Natural killer cell (primary cell): Measurements from ENCODE around the gene SLC6A11. TPM values are rescaled to one million over a fixed set of nuclear protein-coding genes. Genes with fewer than 3 reads are reported as not detected.

Experiments used
- ATAC-seq, 3 donors: fragments of 150-1000 bp in 2 of 3; fragments of 200-7000 bp in 1 of 3; cut with Tn5 transposase; 1 replicate in 1 of 3; 2 replicates in 2 of 3; pipeline ENCODE4 v1.10.0; 2021; ENCODE audit warnings: mild to moderate bottlenecking in 2 of 3, moderate library complexity in 2 of 3
- DNase-seq, 2 donors: peaks; one replicate each; pipeline versions ENCODE4 v3.0.0 to v3.0.0-alpha.2; 2013 to 2021; ENCODE audit warnings: mixed read lengths in 1 of 2
- H3K27ac ChIP-seq: one replicate; pipeline ENCODE4 v1.5.1; 2013; ENCODE audit warnings: mild to moderate bottlenecking, low read length
- H3K27me3 ChIP-seq: one replicate; pipeline ENCODE4 v1.6.1; 2013; ENCODE audit warnings: low read length; ENCODE audit not compliant: control insufficient read depth, insufficient read depth
- H3K36me3 ChIP-seq: one replicate; pipeline ENCODE4 v1.6.1; 2013; ENCODE audit warnings: low read length; ENCODE audit not compliant: control insufficient read depth, insufficient read depth
- H3K4me1 ChIP-seq: one replicate; pipeline ENCODE4 v1.6.1; 2013; ENCODE audit warnings: low read length; ENCODE audit not compliant: control insufficient read depth, insufficient read depth
- H3K4me3 ChIP-seq: one replicate; pipeline ENCODE4 v1.5.1; 2013; ENCODE audit warnings: low read length
- H3K9me3 ChIP-seq: one replicate; pipeline ENCODE4 v1.6.1; 2013; ENCODE audit warnings: low read length; ENCODE audit not compliant: control insufficient read depth, insufficient read depth
- H3K27ac Mint-ChIP-seq, 2 donors: one replicate each; pipeline ENCODE4 v1.8.0; 2022; ENCODE audit warnings: mild to moderate bottlenecking in 2 of 2, mixed read lengths in 2 of 2, moderate library complexity in 1 of 2
- H3K27me3 Mint-ChIP-seq, 2 donors: one replicate each; pipeline ENCODE4 v1.8.0; 2022; ENCODE audit warnings: low read depth in 2 of 2, mixed read lengths in 2 of 2
- H3K36me3 Mint-ChIP-seq: one replicate; pipeline ENCODE4 v1.8.0; 2022; ENCODE audit warnings: mixed read lengths
- H3K4me1 Mint-ChIP-seq, 2 donors: one replicate each; pipeline ENCODE4 v1.8.0; 2022; ENCODE audit warnings: mixed read lengths in 2 of 2
- H3K4me3 Mint-ChIP-seq: one replicate; pipeline ENCODE4 v1.8.0; 2022; ENCODE audit warnings: mild to moderate bottlenecking, moderate library complexity, mixed read lengths
- H3K9me3 Mint-ChIP-seq, 2 donors: one replicate each; pipeline ENCODE4 v1.8.0; 2022; ENCODE audit warnings: mixed read lengths in 2 of 2
- CTCF ChIP-seq: fragments of 200-600 bp; IDR thresholded peaks from one replicate; pipeline ENCODE4 v1.8.0; 2022; ENCODE audit warnings: antibody characterized with exemption
- WGBS: methylation state at CpG from one replicate; pipeline ENCODE4 v1.1.7; 2013; ENCODE audit warnings: missing lambda C conversion rate; ENCODE audit not compliant: insufficient coverage; 5-methylcytosine and 5-hydroxymethylcytosine counted together
- intact Hi-C: fragments of 100-400 bp; cut with micrococcal nuclease; formaldehyde crosslinking; loops from one replicate; pipeline ENCODE4 v1.14.2; 2022
- total RNA-seq, 4 donors: library from RNA; stranded (reverse); fragments of 120-200 nt in 1 of 4; gene quantifications; one replicate each; pipeline versions ENCODE4 v1.2.3 to v1.2.4, GENCODE V29; 2013 to 2022

SLC6A11 gene
- total RNA-seq, 3 donors from 2014 or later (not counting 1 experiment from before 2014, with no cell fraction given): not detected

GRCh38 chr3:10976770-10977169 is 160.7 kb downstream of the SLC6A11 start:
- H3K9me3 Mint-ChIP-seq: no peaks in the 10 kb centered on the region
- H3K27ac ChIP-seq: no peak overlapping the region
- H3K4me3 Mint-ChIP-seq: no peak overlapping the region
- no peak overlapping the region for H3K4me3 ChIP-seq
- intact Hi-C loops: no loop called here
- no peaks in the 10 kb centered on the region for H3K36me3 ChIP-seq
- WGBS: 60% methylated on average over 1 of the region's 1 CpG
- H3K4me1 Mint-ChIP-seq: no peaks in the 10 kb centered on the region
- peaks cover 24 to 27% of the 10 kb centered on the region in 2 donors for H3K27me3 Mint-ChIP-seq
- TF ChIP-seq CTCF: no peak
- H3K9me3 ChIP-seq: no peaks in the 10 kb centered on the region
- no peaks in the 10 kb centered on the region for H3K4me1 ChIP-seq
- H3K36me3 Mint-ChIP-seq: no peaks in the 10 kb centered on the region
- ATAC-seq: no peak
- no peak for DNase-seq
- H3K27ac Mint-ChIP-seq: no peak overlapping the region
- no peaks in the 10 kb centered on the region for H3K27me3 ChIP-seq

GRCh38 chr3:10977892-10978510 is 162.0 kb downstream of the SLC6A11 start:
- no peak overlapping the region for H3K4me3 Mint-ChIP-seq
- TF ChIP-seq CTCF: no peak

GRCh38 chr3:10978956-10979355 is 162.9 kb downstream of the SLC6A11 start:
- WGBS: 92% methylated on average over 5 of the region's 7 CpGs

More at GRCh38 chr3:10977892-10978510, 162.0 kb downstream of the SLC6A11 start:
- no peaks in the 10 kb centered on the region for H3K36me3 Mint-ChIP-seq
- H3K9me3 Mint-ChIP-seq: no peaks in the 10 kb centered on the region
- peaks cover 26 to 27% of the 10 kb centered on the region in 2 donors for H3K27me3 Mint-ChIP-seq
- H3K4me1 ChIP-seq: no peaks in the 10 kb centered on the region
- no peak for ATAC-seq
- no peak for DNase-seq
- H3K27me3 ChIP-seq: no peaks in the 10 kb centered on the region
- no peak overlapping the region for H3K27ac Mint-ChIP-seq
- H3K9me3 ChIP-seq: no peaks in the 10 kb centered on the region
- H3K4me3 ChIP-seq: no peak overlapping the region
- H3K4me1 Mint-ChIP-seq: no peaks in the 10 kb centered on the region
- 50% methylated on average over 10 of the region's 10 CpGs for WGBS
- no peak overlapping the region for H3K27ac ChIP-seq
- no peaks in the 10 kb centered on the region for H3K36me3 ChIP-seq
- intact Hi-C loops: no loop called here

More at GRCh38 chr3:10978956-10979355, 162.9 kb downstream of the SLC6A11 start:
- Mint-ChIP-seq H3K27ac (no peak overlapping the region), H3K36me3 (no peaks in the 10 kb centered on the region), H3K9me3 (no peaks in the 10 kb centered on the region), H3K4me3 (no peak overlapping the region), H3K27me3 (peaks cover 26% of the 10 kb centered on the region in 2 donors), H3K4me1 (no peaks in the 10 kb centered on the region)
- Histone ChIP-seq H3K4me3 (no peak overlapping the region), H3K9me3 (no peaks in the 10 kb centered on the region), H3K4me1 (no peaks in the 10 kb centered on the region), H3K36me3 (no peaks in the 10 kb centered on the region), H3K27ac (no peak overlapping the region), H3K27me3 (no peaks in the 10 kb centered on the region)
- intact Hi-C loops: no loop called here
- ATAC-seq: no peak
- DNase-seq: no peak
- TF ChIP-seq CTCF: no peak
